HG03442 (cell line): ENCODE measurements around the gene LYSMD2.

Source experiments
- ATAC-seq: cut with Tn5 transposase; IDR thresholded peaks from one replicate; pipeline ENCODE4 v1.9.1; 2021; ENCODE audit warnings: mild to moderate bottlenecking, moderate library complexity; ENCODE audit not compliant: unreplicated experiment

LYSMD2 gene

DNA sequence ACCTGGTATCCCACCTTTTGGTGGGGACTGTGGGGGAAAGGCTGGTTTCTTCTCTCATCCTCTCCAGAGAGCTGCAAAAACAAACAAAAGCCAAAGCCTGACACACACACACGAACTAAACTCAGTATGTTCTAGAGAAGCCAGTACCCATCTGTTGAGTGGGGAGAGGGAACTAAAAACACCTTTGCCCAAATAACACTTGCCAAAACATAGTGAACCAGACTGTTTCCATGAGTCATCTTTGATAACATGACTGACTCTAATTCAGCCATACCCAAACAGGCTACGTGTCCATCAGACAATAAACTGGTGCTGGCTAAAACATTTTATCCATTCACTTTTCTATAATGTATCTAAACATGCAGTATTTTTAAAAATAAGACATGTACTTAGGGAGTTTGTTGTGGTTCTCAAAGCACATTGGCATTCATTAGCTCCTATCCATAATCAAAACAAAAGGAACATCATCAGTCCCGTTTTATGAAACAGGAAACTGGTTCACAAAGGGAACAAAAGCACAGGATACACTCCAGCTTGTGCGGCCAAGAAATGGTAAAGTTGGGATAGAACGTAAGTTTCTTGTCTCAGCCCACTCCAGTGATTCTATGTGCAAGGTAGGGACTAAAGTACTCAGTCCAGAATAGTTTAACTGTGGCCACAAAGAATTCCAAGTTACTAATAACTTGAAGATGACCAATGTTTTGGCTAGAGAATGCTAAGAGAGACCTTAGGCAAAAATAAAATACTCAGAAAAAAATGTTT, 16.1 kb downstream of the LYSMD2 start:
- no peak for ATAC-seq

DNA sequence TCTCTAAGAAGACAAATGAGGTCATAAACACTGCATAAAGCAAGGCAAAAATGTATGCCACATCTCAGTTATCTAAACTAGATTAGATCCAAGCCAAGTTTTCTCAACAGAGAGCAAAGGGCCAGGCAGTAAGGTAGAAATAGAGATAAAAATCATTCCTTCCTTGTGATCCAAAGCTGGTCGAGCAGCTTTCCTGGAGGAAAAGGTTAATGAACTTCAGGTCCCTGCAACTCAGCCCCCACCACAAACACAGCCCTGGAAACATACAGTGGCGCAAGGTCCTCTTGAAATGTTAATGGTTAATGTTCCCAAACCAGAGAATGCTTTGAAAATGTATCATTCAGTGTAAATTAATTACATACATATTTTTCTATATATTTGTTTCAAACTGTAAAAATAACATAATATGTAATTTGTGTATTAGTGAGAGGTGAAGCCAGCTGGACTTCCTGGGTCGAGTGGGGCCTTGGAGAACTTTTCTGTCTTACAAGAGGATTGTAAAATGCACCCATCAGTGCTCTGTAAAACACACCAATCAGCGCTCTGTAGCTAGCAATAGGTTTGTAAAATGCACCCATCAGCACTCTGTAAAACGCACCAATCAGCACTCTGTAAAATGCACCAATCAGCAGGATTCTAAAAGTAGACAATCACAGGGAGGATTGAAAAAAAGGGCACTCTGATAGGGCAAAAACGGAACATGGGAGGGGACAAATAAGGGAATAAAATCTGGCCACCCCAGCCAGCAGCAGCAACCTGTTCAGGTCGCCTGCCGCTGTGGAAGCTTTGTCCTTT, 17.1 kb downstream of the LYSMD2 start:
- no peak for ATAC-seq

DNA sequence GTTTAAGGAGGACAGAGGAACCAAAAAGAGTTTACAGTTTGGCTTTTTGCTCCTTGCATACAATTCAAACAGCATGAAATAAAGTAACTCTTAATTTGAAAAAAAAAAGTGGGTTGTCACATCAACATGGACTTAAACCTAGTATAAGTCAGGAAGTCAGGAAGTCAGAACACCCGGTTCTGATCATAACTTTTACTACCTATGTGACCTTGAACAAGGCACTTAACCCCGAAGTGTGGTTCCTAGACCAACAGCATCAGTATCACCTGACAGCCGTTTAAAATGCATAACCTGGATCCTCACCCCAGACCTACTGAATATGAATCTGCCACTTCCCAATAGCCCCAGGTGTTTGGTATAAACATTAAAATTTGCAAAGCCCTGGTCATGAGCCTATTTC, 18.7 kb downstream of the LYSMD2 start:
- ATAC-seq, result no peak

DNA sequence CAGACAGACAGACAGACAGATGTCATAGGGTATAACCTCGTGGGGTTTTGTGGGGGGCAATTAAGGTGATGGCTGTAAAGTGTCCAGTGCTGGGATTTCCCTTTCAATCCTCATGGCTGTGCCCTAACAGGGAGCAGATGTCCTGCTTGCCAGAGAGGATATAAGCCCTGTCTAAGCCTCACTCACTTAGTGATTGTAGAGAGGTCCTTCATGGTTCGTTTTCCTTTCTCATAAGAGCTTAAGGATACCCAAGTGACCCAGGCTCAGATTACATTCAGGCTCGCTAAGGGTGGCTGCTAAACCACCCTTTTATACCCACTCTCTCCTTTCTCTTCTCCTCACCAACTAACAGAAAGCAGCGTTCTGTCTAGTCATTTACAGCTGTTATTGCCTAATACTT, 19.2 kb downstream of the LYSMD2 start:
- ATAC-seq, result no peak

DNA sequence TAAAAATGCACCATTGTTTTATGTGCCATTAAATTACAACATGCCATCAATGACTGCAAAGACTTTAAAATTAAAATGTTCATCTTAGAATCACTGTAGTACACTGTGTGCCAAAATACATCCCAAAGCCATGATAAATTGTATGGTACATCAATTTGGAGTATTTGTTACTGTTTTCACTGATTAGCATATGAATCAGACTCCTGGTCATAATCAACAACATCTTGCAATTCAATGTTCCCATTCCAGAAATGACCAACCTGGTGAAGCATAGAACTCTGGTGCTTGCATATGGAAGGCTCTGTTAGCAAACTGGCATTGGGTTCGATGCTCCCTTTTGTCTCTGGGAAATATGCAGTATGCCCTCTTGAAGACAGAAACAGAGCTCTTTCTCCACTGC, 22.5 kb downstream of the LYSMD2 start:
- ATAC-seq, result no peak

DNA sequence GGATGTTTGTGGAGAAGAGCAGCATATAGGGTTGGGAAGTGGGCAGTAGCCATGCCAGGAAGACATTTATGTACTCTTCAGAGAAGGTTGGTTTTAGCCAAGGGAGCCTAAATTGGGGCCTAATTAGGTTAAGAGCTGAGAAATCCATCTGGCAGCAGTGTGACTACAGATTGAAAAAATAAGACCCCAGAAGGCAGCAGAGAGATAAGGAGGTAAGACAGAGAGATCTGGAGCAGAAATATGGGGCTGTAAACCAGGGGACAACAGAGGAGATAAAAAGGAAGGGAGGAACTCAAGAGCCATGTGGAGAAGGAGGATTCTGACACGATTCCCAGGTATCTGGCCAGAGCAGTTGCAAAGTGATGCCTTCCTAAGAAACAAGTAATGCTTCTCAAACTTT, 23.3 kb downstream of the LYSMD2 start:
- no peak for ATAC-seq

DNA sequence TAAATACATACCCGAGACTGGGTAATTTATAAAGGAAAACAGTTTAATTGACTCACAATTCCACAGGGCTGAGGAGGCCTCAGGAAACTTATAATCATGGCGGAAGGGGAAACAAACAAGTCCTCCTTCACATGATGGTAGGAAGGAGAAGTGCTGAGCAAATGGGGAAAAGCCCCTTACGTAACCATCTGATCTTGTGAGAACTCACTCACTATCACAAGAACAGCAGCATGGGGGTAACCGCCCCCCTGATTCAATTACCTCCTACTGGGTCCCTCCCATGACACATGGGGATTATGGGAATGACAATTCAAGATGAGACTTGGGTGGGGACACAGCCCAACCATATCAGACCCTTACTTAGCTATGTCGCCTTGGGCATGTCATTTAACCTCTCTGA, 28.4 kb downstream of the LYSMD2 start:
- ATAC-seq, result no peak

DNA sequence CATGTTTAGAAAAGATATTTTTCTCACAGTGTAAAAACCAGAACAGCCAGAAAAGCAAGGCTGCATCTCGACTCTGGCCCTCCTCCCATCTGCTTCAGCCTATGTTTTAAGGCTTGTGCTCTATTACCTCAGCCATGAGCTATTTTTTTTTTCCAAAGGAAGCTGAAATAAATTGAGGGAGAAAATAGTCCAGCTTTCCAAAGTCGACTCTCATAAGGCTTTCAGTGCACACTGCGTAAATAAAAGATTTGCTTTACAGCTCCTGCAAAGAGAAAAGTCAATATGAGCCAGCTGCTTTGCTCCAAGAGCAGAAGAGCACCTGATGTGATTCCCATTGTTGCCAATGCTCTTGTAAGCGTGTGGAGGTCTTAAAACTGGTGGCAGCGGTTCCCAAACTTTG, 29.4 kb downstream of the LYSMD2 start:
- no peak for ATAC-seq

DNA sequence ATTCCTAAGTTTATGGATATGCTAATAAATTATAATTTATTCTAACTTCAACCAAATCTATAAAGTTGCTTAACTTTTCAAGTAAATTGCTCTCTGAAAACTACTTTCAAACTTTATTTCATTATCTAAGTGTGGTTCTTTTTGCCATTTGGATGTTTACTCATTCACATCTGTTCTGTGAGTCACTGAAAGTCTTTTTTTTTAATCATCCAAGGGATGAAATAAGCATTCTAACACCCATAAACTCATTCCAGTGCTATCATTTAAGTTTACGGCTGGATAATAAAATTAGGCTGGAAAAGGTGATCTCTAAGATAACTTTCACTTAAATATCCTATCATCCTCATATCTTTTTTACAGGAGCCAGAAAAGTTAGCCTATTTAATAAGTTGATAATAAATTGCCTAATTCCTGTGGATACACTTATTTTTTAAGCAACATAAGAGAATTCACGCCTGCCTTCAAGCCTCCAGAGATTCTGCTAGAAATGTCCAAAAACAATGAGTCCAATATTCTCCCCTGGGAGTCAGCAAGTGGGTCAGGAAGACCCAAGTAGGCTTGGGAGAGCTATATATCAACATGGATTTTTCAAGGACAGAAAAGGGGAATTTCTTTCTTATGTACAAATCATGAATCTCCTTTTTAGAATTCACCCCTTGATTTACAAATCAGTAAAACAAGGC, 30.4 kb downstream of the LYSMD2 start:
- no peak for ATAC-seq

DNA sequence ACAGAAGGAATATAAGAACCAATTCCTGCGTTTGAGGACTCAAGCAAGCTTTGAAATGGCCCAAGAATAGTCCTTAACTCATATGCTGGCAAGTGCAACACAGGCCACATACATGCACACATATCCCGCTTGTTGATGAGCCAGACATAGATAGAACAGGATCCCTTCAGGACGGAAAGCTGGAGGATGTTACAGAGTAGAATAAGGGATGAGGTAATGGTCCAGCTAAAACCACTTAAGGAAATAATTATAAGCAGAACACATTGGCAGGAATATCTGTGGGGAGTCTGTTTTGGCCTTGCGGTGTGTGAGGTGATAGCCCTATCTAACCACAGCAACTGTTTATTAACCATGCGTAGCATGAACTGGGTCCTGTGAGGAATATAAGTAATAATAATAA, 31.2 kb downstream of the LYSMD2 start:
- ATAC-seq, result no peak

DNA sequence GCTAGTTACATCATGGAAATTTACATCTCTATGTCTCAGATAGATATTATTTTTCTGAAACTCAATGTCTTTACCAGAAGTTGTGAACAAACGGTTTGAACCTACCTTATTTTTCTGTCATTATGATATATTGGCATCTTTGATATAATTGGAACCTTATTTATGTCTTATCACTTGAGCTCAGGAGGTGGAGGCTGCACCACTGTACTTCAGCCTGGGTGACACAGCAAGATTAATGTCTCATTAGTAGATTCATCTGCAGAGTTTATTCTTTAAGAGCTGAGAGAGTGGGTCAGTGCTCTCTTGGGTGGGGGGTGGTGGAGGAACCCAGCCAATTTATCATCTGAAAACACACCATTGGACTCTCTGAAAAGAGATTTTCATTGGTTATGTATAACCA, 34.7 kb downstream of the LYSMD2 start:
- ATAC-seq, result no peak

DNA sequence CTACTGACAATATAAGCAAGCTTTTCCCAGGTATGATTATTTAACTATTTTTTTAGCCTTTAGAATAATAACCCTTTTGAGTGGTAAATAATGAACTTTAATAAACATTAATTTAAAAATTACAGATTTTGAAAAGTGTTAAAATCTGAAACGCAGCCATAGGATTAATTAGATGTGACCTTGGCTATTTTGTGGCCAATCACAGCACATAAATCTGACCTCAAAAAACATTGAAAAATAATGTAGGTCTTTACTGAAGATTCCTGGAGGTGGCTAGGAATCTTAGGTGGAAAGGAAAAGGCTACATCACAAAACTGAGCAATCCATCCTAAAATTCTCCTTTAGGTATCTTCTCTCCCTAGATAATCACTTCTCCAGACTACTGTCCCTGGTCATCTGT, 38.1 kb downstream of the LYSMD2 start:
- no peak for ATAC-seq

DNA sequence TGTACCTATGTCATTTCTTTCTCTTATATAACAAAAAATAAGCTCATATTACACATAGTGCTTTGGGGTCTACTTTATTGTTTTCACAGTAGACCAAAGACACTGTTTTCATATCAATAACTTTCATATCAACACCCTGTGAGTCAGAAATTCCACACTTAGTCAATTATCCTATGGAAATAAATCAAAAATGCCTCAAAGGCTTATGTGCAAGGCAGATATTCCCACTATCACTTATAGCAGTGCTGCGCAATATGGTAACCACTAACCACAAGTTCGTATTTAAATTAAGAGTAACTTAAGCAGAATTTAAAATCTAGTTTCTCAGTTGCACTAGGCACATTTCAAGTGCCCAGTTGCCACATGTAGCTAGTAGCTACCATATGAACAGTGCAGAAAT, 40.3 kb downstream of the LYSMD2 start:
- no peak for ATAC-seq

DNA sequence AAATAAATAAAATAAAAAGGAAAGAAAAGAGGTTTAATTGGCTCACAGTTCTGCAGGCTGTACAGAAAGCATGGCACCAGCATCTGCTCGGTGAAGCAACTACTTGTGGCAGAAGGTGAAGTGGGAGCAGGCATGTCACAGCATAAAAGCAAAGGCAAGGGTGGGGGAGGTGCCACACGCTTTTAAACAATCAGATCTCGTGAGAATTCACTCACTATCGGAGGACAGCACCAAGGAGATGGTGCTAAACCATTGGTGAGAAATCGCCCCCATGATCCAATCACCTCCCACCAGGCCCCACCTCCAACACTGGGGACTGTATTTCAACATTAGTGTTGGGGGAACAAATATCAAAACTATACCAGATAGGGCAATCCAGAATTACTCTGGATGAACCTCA, 40.9 kb downstream of the LYSMD2 start:
- no peak for ATAC-seq

DNA sequence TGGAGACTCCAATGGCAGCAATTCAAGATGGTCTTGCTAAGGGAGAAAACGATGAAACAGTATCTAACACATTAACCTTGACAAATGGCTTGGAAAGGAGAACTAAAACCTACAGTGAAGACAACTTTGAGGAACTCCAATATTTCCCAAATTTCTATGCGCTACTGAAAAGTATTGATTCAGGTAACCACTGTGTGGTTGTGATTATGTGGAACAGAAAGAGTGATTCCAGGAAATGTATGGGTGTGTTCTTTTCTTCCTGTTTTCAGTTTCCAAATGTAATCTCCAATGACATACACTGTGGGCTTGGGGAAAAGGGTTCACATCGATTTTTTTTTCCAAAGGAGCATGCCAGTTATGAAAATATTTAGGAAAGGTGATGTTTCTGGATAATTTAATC, 45.3 kb downstream of the LYSMD2 start:
- ATAC-seq, result no peak

DNA sequence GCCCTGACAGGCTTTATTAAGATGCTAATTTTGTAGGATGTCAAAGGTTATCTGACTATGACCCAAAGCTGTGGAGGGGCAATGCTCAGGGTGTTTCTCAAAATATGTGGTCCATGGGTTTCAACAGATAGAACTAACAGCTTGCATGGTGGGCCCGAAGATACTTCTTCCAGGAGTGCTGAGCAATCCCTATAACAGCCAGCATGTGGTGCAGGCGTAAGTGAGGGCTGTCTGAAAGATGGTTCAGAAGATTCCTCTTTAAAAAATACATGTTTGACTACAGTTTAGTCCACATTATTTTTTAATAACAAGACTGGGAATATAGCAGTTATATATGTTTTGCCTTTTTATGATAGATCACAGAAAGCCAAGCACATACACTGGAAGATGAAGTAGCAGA, 48.6 kb downstream of the LYSMD2 start:
- no peak for ATAC-seq

DNA sequence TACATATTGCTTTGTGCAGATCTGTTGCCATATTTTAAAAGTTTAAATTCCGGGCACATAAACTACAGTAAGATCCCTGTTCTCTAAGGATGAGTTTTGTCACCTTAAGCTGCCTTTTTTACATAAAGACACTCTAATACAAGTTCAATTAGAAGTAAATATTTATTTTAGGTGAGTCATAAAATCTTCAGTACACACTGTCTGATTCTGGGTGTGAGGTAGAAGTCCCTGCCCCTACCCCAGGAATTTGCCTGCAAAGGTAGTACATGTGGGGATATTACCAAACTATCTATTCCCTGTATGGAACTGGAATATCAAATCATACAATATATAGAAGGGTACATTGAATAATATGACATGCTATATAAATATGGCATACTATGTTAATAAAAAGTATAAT, 49.9 kb downstream of the LYSMD2 start:
- ATAC-seq, result no peak

DNA sequence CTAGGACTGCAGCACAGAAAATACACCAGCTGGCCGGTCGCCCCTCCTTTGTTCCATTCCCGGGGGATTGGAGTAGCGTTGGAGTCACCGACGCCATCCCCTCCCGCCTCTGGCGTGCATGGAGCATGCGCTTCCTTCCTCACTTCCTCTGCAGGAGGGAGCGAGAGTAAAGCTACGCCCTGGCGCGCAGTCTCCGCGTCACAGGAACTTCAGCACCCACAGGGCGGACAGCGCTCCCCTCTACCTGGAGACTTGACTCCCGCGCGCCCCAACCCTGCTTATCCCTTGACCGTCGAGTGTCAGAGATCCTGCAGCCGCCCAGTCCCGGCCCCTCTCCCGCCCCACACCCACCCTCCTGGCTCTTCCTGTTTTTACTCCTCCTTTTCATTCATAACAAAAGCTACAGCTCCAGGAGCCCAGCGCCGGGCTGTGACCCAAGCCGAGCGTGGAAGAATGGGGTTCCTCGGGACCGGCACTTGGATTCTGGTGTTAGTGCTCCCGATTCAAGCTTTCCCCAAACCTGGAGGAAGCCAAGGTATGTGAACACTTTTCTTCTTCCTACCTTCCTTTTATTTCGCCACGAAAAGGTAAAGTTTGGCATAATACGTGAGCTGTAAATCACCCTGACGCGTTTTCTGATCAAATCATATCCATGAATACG, 56.0 kb downstream of the LYSMD2 start, which contains the start of gene SCG3:
Gene SCG3 (plus strand): TSS at position 201 of the 661 bp plus-strand sequence. CDS start 253 bp downstream, at position 454.
- no peak for ATAC-seq

DNA sequence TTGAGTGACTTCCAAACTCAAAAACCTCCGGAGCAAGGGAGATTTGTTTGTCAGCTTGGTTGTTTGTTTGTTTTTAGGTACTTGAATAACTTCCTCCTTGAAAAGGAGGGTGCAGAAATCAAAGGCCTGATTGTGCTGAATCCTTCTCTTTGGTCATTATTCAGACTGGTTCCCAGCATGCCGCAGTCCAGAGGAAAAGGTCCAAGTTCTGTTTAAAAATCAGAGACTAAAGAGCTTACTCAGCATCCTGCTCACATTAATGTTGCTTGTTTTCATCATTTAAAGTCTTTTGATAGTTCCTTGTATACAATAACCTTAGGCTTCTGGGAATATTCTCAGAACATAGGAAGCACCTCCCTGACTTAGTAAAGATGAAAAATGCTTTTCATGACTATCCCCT, 57.1 kb downstream of the LYSMD2 start:
- ATAC-seq, result no peak

DNA sequence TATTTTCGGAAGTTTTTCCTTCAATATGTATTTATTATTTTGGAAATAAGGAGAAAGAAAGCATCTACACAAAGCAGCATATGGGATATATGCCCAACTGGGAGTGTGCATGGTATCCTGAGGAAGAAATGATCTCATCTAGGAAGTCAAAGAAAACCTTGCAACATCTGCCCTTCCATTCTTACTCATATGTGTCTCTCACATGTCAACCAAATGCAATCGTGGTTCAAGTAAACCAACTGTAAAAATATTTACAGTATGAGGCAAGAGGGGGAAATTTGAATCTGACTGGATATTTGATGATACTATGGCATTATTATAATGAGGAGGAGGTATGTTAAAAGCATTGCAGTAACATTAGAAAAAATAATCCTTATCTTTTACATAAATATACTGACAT, 59.4 kb downstream of the LYSMD2 start:
- no peak for ATAC-seq

DNA sequence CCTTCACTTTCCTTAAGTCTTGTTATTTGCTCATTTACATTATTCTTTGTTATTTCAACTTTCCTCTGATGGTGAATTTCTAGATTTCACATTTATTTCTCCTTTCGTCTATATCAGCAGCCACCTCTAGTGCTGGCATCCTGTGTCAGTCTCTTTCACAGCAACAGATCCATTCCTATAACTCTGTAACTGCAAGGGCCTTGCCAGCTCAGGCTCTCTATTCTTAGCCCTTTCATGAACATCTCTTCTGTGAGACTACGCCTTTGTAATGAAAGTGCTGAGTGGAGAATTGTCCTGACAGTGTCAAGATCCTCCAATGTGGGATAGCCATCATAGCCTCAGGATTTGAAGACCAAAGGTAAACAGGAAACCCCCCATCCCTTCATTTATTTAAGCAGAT, 60.0 kb downstream of the LYSMD2 start:
- no peak for ATAC-seq
